ENCODE data around the gene DNMT3B.

- no peak for TF ChIP-seq CTCF (IDR thresholded peaks at IDR 0.05)
- TF ChIP-seq POLR2A (IDR thresholded peaks at IDR 0.05): no peak
Observed at GRCh38 chr20:32834972-32835371, 72.8 kb downstream of the DNMT3B start.

Measured in uterus (tissue), 2 donors.